H9 (cell line): ENCODE measurements around the gene BAG5. TPM values are rescaled to one million over a fixed set of nuclear protein-coding genes. Genes with fewer than 3 reads are reported as not detected.

Experiments used
- DNase-seq: peaks from one replicate; pipeline ENCODE4 v3.0.0-alpha.2; 2017
- H2AFZ ChIP-seq: one replicate; pipeline ENCODE4 v1.6.1; 2013; ENCODE audit warnings: mild to moderate bottlenecking, low read length, control low read depth, moderate library complexity
- H2AK5ac ChIP-seq: 2 replicates; pipeline ENCODE4 v1.6.1; 2013; ENCODE audit warnings: low read length, control low read depth, mixed read lengths; ENCODE audit not compliant: insufficient read length
- H2BK120ac ChIP-seq: one replicate; pipeline ENCODE4 v1.6.1; 2013; ENCODE audit warnings: low read depth, mild to moderate bottlenecking, low read length, control low read depth, inconsistent platforms; ENCODE audit not compliant: poor library complexity, severe bottlenecking
- H2BK12ac ChIP-seq: 2 replicates; pipeline ENCODE4 v1.6.1; 2013; ENCODE audit warnings: low read length, control low read depth, mixed read lengths, low read depth; ENCODE audit not compliant: insufficient read length
- H2BK15ac ChIP-seq: 2 replicates; pipeline ENCODE4 v1.6.1; 2013; ENCODE audit warnings: low read depth, low read length, control low read depth
- H2BK20ac ChIP-seq: one replicate; pipeline ENCODE4 v1.6.1; 2013; ENCODE audit warnings: low read depth, mild to moderate bottlenecking, low read length, control low read depth, inconsistent platforms; ENCODE audit not compliant: poor library complexity, severe bottlenecking
- H2BK5ac ChIP-seq: 2 replicates; pipeline ENCODE4 v1.6.1; 2013; ENCODE audit warnings: low read length, control low read depth, mixed read lengths; ENCODE audit not compliant: insufficient read length
- H3K14ac ChIP-seq: 2 replicates; pipeline ENCODE4 v1.6.1; 2013; ENCODE audit warnings: low read length, control low read depth; ENCODE audit not compliant: insufficient read depth
- H3K18ac ChIP-seq: 2 replicates; pipeline ENCODE4 v1.6.1; 2013; ENCODE audit warnings: low read depth, mild to moderate bottlenecking, mixed read lengths, low read length, control low read depth; ENCODE audit not compliant: insufficient read length
- H3K23ac ChIP-seq: 2 replicates; pipeline ENCODE4 v1.6.1; 2013; ENCODE audit warnings: low read length, control low read depth, mixed read lengths, low read depth; ENCODE audit not compliant: insufficient read length
- H3K23me2 ChIP-seq: 2 replicates; pipeline ENCODE4 v1.6.1; 2013; ENCODE audit warnings: low read depth, mild to moderate bottlenecking, mixed read lengths, low read length, control low read depth; ENCODE audit not compliant: insufficient read length, poor library complexity, severe bottlenecking
- H3K27ac ChIP-seq: 2 replicates; pipeline ENCODE4 v1.5.1; 2013; ENCODE audit warnings: low read length, control low read depth, mixed read lengths, low read depth; ENCODE audit not compliant: insufficient read length
- H3K27me3 ChIP-seq: 2 replicates; pipeline ENCODE4 v1.6.1; 2013; ENCODE audit warnings: low read length, control low read depth, inconsistent platforms; ENCODE audit not compliant: insufficient read depth
- H3K4ac ChIP-seq: 2 replicates; pipeline ENCODE4 v1.6.1; 2013; ENCODE audit warnings: low read depth, mild to moderate bottlenecking, control low read depth, inconsistent platforms, low read length, moderate library complexity
- H3K4me1 ChIP-seq: 2 replicates; pipeline ENCODE4 v1.6.1; 2013; ENCODE audit warnings: low read length, control low read depth, inconsistent platforms; ENCODE audit not compliant: insufficient read depth
- H3K4me2 ChIP-seq: 2 replicates; pipeline ENCODE4 v1.6.1; 2013; ENCODE audit warnings: low read length, control low read depth, mixed read lengths; ENCODE audit not compliant: insufficient read length, insufficient read depth
- H3K56ac ChIP-seq: 2 replicates; pipeline ENCODE4 v1.6.1; 2013; ENCODE audit warnings: low read depth, mild to moderate bottlenecking, mixed read lengths, low read length, control low read depth; ENCODE audit not compliant: insufficient read length
- H3K79me1 ChIP-seq: 2 replicates; pipeline ENCODE4 v1.6.1; 2013; ENCODE audit warnings: low read depth, mild to moderate bottlenecking, moderate library complexity, low read length, control low read depth, inconsistent platforms; ENCODE audit not compliant: insufficient read depth, poor library complexity, severe bottlenecking
- H3K79me2 ChIP-seq: 2 replicates; pipeline ENCODE4 v1.6.1; 2013; ENCODE audit warnings: low read length, control low read depth, inconsistent platforms; ENCODE audit not compliant: insufficient read depth
- H3K9ac ChIP-seq: 2 replicates; pipeline ENCODE4 v1.6.1; 2013; ENCODE audit warnings: low read length, control low read depth, mixed read lengths; ENCODE audit not compliant: insufficient read length; ENCODE audit errors: extremely low read depth
- H3K9me3 ChIP-seq: one replicate; pipeline ENCODE4 v1.6.1; 2013; ENCODE audit warnings: low read depth, low read length, inconsistent platforms; ENCODE audit not compliant: control insufficient read depth
- H3T11ph ChIP-seq: one replicate; pipeline ENCODE4 v1.6.1; 2013; ENCODE audit warnings: mild to moderate bottlenecking, low read length, control low read depth, inconsistent platforms
- H4K20me1 ChIP-seq: one replicate; pipeline ENCODE4 v1.6.1; 2013; ENCODE audit not compliant: control insufficient read depth, insufficient read length, insufficient read depth
- H4K5ac ChIP-seq: 2 replicates; pipeline ENCODE4 v1.6.1; 2013; ENCODE audit warnings: low read depth, mild to moderate bottlenecking, mixed read lengths, low read length, control low read depth; ENCODE audit not compliant: insufficient read length
- H4K8ac ChIP-seq: replicated peaks from 2 replicates; pipeline ENCODE4 v1.6.1; 2013; ENCODE audit warnings: low read length, control low read depth, mixed read lengths, low read depth; ENCODE audit not compliant: insufficient read length
- H4K91ac ChIP-seq: 2 replicates; pipeline ENCODE4 v1.6.1; 2013; ENCODE audit warnings: low read depth, mild to moderate bottlenecking, moderate library complexity, mixed read lengths, low read length, control low read depth; ENCODE audit not compliant: insufficient read length
- H3K27ac Mint-ChIP-seq, 3 experiments: 2 replicates in 2 of 3; 3 replicates in 1 of 3; pipeline ENCODE4 v1.8.0; 2020 to 2021; ENCODE audit warnings: mixed read lengths in 3 of 3, mild to moderate bottlenecking in 1 of 3, moderate library complexity in 1 of 3
- H3K27me3 Mint-ChIP-seq: 2 replicates; pipeline ENCODE4 v1.8.0; 2021; ENCODE audit warnings: low read depth, mild to moderate bottlenecking, moderate library complexity, mixed read lengths
- H3K36me3 Mint-ChIP-seq, 3 experiments: 2 replicates in 2 of 3; 3 replicates in 1 of 3; pipeline ENCODE4 v1.8.0; 2020 to 2021; ENCODE audit warnings: low read depth in 3 of 3, mixed read lengths in 3 of 3; ENCODE audit not compliant: insufficient read depth in 1 of 3
- H3K4me1 Mint-ChIP-seq, 2 experiments: 2 replicates each; pipeline ENCODE4 v1.8.0; 2020; ENCODE audit warnings: mixed read lengths in 2 of 2
- H3K4me3 Mint-ChIP-seq, 2 experiments: 2 replicates in 1 of 2; 3 replicates in 1 of 2; pipeline ENCODE4 v1.8.0; 2020 to 2021; ENCODE audit warnings: mild to moderate bottlenecking in 2 of 2, mixed read lengths in 2 of 2, moderate library complexity in 1 of 2
- H3K9me3 Mint-ChIP-seq, 2 experiments: 2 replicates in 1 of 2; 3 replicates in 1 of 2; pipeline ENCODE4 v1.8.0; 2020; ENCODE audit warnings: mild to moderate bottlenecking in 2 of 2, mixed read lengths in 2 of 2, moderate library complexity in 1 of 2
- WGBS: extraction: QIAGEN DNeasy Blood & Tissue Kit; methylation state at CpG from one replicate; pipeline ENCODE4 v1.1.7; 2013; ENCODE audit warnings: missing lambda C conversion rate, low lambda C conversion rate, mixed read lengths; ENCODE audit not compliant: insufficient read length; ENCODE audit errors: extremely low coverage; 5-methylcytosine and 5-hydroxymethylcytosine counted together
- total RNA-seq: library from RNA; stranded (reverse); gene quantifications from 2 replicates; pipeline ENCODE4 v1.2.1, GENCODE V29; 2021
- TF ChIP-seq, protein P1 (sequence below): fragments of 200-600 bp; sonication (generic); conservative IDR thresholded peaks from 3 replicates; pipeline ENCODE4 v1.8.0; 2021; ENCODE audit warnings: antibody characterized with exemption, mild to moderate bottlenecking

Gene BAG5
- total RNA-seq, 1 experiment from 2014 or later: 38.0 TPM

GRCh38 chr14:103520657-103521437 lies 41.6 kb downstream of the BAG5 start:
- Histone ChIP-seq H3K4ac (no peak overlapping the region), H3K23ac (no peak overlapping the region), H3K4me2 (peak overlapping the region; percentile 62), H3K9me3 (no peaks in the 10 kb centered on the region), H3K4me1 (no peaks in the 10 kb centered on the region), H3K79me2 (no peaks in the 10 kb centered on the region), H3K27ac (no peak overlapping the region), H2AK5ac (no peak overlapping the region), H3K23me2 (peaks cover 12% of the 10 kb centered on the region), H3K79me1 (no peaks in the 10 kb centered on the region), H2AFZ (no peak overlapping the region), H3K27me3 (peaks cover 7% of the 10 kb centered on the region; the same call in 1 of the 2 replicates), H4K20me1 (peaks cover 3% of the 10 kb centered on the region), H3K14ac (no peak overlapping the region), H3K18ac (peak overlapping the region; percentile 10), H3K9ac (no peak overlapping the region), H2BK120ac (no peak overlapping the region), H2BK15ac (no peak overlapping the region), H2BK20ac (no peak overlapping the region), H2BK12ac (no peak overlapping the region), H4K91ac (no peak overlapping the region), H3T11ph (no peak overlapping the region), H4K5ac (no peak overlapping the region), H4K8ac (no peak overlapping the region), H2BK5ac (no peak overlapping the region), H3K56ac (no peak overlapping the region)
- Mint-ChIP-seq H3K4me1 (peaks cover 19 to 49% of the 10 kb centered on the region in 2 experiments), H3K27ac (no peak overlapping the region), H3K36me3 (peaks cover 10 to 15% (median 13%) of the 10 kb centered on the region in 3 experiments), H3K4me3 (peak overlapping the region; percentile 67 to 74; a peak in 4 of 5 replicates), H3K27me3 (peaks cover 27% of the 10 kb centered on the region), H3K9me3 (peaks cover 4 to 5% of the 10 kb centered on the region in 2 experiments; a peak in 3 of 5 replicates)
- TF ChIP-seq, protein P1, sequence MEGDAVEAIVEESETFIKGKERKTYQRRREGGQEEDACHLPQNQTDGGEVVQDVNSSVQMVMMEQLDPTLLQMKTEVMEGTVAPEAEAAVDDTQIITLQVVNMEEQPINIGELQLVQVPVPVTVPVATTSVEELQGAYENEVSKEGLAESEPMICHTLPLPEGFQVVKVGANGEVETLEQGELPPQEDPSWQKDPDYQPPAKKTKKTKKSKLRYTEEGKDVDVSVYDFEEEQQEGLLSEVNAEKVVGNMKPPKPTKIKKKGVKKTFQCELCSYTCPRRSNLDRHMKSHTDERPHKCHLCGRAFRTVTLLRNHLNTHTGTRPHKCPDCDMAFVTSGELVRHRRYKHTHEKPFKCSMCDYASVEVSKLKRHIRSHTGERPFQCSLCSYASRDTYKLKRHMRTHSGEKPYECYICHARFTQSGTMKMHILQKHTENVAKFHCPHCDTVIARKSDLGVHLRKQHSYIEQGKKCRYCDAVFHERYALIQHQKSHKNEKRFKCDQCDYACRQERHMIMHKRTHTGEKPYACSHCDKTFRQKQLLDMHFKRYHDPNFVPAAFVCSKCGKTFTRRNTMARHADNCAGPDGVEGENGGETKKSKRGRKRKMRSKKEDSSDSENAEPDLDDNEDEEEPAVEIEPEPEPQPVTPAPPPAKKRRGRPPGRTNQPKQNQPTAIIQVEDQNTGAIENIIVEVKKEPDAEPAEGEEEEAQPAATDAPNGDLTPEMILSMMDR: peak; percentile 68
- WGBS: no CpG with 5 or more reads among the region's 66 CpGs
- DNase-seq: peak; percentile 81
